Astrocyte (in vitro differentiated cells and primary cell): Measurements from ENCODE around the gene RPS6KA2.

Source experiments
- CTCF ChIP-seq: IDR thresholded peaks from 2 replicates; pipeline ENCODE4 v1.5.1; 2011; ENCODE audit warnings: low read depth, mild to moderate bottlenecking, inconsistent platforms, low read length, moderate library complexity; ENCODE audit not compliant: insufficient read depth
- EZH2 ChIP-seq: IDR thresholded peaks from 2 replicates; pipeline ENCODE4 v1.6.1; 2012; ENCODE audit warnings: mild to moderate bottlenecking, low read length, inconsistent platforms; ENCODE audit not compliant: insufficient read depth

GRCh38 chr6:166625356-166625755 is 1.7 kb downstream of the RPS6KA2 start:
- TF ChIP-seq CTCF = no peak
- no peak for TF ChIP-seq EZH2
